ENCODE results near the gene MYO3A.

Gene MYO3A

DNA sequence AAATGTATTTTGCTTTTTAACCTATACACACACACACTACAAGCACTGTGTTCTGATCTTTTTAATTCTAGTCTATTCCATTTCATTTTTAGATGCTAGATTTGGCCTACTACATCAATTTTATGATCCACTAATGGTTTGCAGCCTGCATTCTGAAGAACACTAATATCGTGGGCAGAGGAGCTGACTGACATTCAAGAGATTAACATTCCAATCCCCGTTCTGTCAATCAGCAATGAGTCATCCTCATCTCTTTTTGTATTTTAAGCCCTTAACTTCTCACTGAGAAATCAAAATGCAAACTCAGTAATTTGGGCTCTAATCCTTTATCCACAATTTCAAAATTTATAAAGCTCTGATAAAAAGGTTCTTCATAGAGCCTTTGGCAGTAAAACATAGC, 235.4 kb downstream of the MYO3A start:
- TF ChIP-seq PKNOX1 (IDR thresholded peaks at IDR 0.05) (peak; percentile 48), SUZ12 (IDR thresholded peaks at IDR 0.05) (no peak)
- DNase-seq (ENCODE audit: extremely low spot score), result no peak
- ChIA-PET POLR2A (no interaction called here), CTCF (no interaction called here)

DNA sequence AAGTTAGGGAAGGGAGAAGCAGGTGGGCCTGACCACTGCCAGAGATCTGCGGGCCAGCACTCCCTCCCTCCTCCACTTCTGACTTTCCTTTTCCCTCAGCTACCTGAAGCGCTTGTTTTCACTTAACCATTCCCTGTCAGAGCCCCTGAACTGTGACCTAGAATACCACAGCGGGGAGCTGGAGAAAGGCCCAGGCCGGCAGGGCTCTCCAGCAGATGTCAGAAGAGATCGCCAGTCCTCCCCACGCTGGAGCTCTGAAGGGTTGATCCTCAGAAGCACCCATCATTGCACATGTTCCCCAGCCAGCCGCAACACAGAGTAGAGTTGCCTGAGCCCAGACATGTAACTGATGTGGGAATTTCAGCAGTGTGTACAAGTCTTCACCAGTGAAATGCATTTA, 238.1 kb downstream of the MYO3A start:
- POLR2A ChIA-PET, result no interaction called here
- CTCF ChIA-PET, result interaction anchor here (0.6 kb wide), 1 partner anchor 327 kb away, joined by 3 read pairs; no protein-coding TSS in a partner anchor
- TF ChIP-seq TARDBP (IDR thresholded peaks at IDR 0.05) (no peak), BHLHE40 (IDR thresholded peaks at IDR 0.05; ENCODE audit: borderline replicate concordance) (no peak), NFRKB (IDR thresholded peaks at IDR 0.05) (no peak), SUZ12 (IDR thresholded peaks at IDR 0.05) (no peak), PKNOX1 (IDR thresholded peaks at IDR 0.05) (no peak), ELF4 (IDR thresholded peaks at IDR 0.05) (no peak), CTBP1 (IDR thresholded peaks at IDR 0.05; ENCODE audit: borderline replicate concordance) (no peak), ARNT (IDR thresholded peaks at IDR 0.05) (no peak), HDGF (IDR thresholded peaks at IDR 0.05; ENCODE audit: borderline replicate concordance) (no peak)
- no peak for DNase-seq (ENCODE audit: extremely low spot score)

DNA sequence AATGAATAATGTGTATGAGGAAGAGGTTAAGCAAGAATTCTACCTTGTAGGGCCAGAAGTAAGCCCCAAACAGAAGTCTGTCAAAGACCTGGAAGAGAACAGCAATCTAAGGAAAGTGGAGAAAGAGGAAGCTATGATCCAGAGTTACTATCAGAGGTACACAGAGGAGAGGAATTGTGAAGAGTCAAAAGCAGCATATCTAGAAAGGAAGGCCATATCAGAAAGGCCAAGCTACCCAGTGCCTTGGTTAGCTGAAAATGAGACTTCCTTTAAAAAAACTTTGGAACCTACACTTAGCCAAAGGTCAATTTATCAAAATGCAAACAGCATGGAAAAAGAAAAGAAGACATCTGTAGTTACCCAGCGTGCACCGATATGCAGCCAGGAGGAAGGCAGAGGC, 239.8 kb downstream of the MYO3A start:
- DNase-seq (ENCODE audit: extremely low spot score), result no peak
- POLR2A ChIA-PET, result no interaction called here
- TF ChIP-seq PKNOX1 (IDR thresholded peaks at IDR 0.05), result no peak
- TF ChIP-seq SP1 (IDR thresholded peaks at IDR 0.05), result no peak
- no peak for TF ChIP-seq NFRKB (IDR thresholded peaks at IDR 0.05)
- no peak for TF ChIP-seq L3MBTL2 (conservative IDR thresholded peaks at IDR 0.05)
- no peak for TF ChIP-seq HDGF (IDR thresholded peaks at IDR 0.05; ENCODE audit: borderline replicate concordance)
- no peak for TF ChIP-seq FOXM1 (IDR thresholded peaks at IDR 0.05; ENCODE audit: borderline replicate concordance)
- TF ChIP-seq FOXK2 (IDR thresholded peaks at IDR 0.05), result no peak
- no peak for TF ChIP-seq ELF4 (IDR thresholded peaks at IDR 0.05)
- TF ChIP-seq SUZ12 (IDR thresholded peaks at IDR 0.05), result no peak
- CTCF ChIA-PET, result no interaction called here

- DNase-seq (ENCODE audit: extremely low spot score), result no peak
- ChIA-PET CTCF (no interaction called here), POLR2A (no interaction called here)
- TF ChIP-seq NFRKB (IDR thresholded peaks at IDR 0.05) (no peak), BHLHE40 (IDR thresholded peaks at IDR 0.05; ENCODE audit: borderline replicate concordance) (no peak), FOXM1 (IDR thresholded peaks at IDR 0.05; ENCODE audit: borderline replicate concordance) (no peak), ARNT (IDR thresholded peaks at IDR 0.05) (no peak), HDGF (IDR thresholded peaks at IDR 0.05; ENCODE audit: borderline replicate concordance) (no peak), CTBP1 (IDR thresholded peaks at IDR 0.05; ENCODE audit: borderline replicate concordance) (no peak), PKNOX1 (IDR thresholded peaks at IDR 0.05) (no peak), SUZ12 (IDR thresholded peaks at IDR 0.05) (no peak), LEF1 (IDR thresholded peaks at IDR 0.05; ENCODE audit: borderline replicate concordance) (no peak), FOXK2 (IDR thresholded peaks at IDR 0.05) (no peak), L3MBTL2 (conservative IDR thresholded peaks at IDR 0.05) (no peak), FOXA1 (IDR thresholded peaks at IDR 0.05) (no peak), ELF4 (IDR thresholded peaks at IDR 0.05) (no peak), TARDBP (IDR thresholded peaks at IDR 0.05) (no peak), SP1 (IDR thresholded peaks at IDR 0.05) (no peak), ZNF384 (IDR thresholded peaks at IDR 0.05) (no peak)
Measured at GRCh38 chr10:26177341-26177740, 243.3 kb downstream of the MYO3A start.

DNA sequence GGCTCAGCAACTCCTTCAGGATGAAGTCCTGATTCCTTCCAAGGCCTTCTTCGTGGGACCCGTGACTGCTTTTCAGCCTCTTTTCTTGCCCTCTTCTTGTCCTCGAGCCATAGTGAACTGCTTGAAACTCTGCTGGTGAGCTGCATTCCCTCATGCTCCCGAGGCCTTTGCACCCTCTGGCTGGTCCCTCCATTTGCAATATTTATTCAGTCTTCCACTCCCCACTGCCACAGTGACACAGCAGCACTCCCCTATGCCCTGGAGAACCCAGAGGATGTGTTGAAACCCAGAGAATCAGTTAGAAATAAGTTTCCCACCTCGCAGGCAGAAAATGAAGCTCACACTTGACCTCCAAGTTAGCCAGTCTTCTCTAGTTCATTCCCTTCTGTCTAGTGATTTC, 260.2 kb downstream of the MYO3A start:
- DNase-seq (ENCODE audit: extremely low spot score), result no peak
- ChIA-PET CTCF (no interaction called here), POLR2A (no interaction called here)
- no peak for TF ChIP-seq FOXA1 (IDR thresholded peaks at IDR 0.05)
- TF ChIP-seq TARDBP (IDR thresholded peaks at IDR 0.05), result no peak
- TF ChIP-seq FOXM1 (IDR thresholded peaks at IDR 0.05; ENCODE audit: borderline replicate concordance), result no peak
- TF ChIP-seq ARNT (IDR thresholded peaks at IDR 0.05), result no peak
- no peak for TF ChIP-seq SP1 (IDR thresholded peaks at IDR 0.05)
- TF ChIP-seq ELF4 (IDR thresholded peaks at IDR 0.05), result no peak

- ChIA-PET CTCF (interaction anchor here (0.6 kb wide), 1 partner anchor 322 kb away, joined by 3 read pairs; no protein-coding TSS in a partner anchor), POLR2A (no interaction called here)
- TF ChIP-seq TARDBP (IDR thresholded peaks at IDR 0.05), result no peak
- no peak for TF ChIP-seq ARNT (IDR thresholded peaks at IDR 0.05)
- TF ChIP-seq FOXA1 (IDR thresholded peaks at IDR 0.05), result no peak
- TF ChIP-seq PKNOX1 (IDR thresholded peaks at IDR 0.05), result no peak
- TF ChIP-seq FOXM1 (IDR thresholded peaks at IDR 0.05; ENCODE audit: borderline replicate concordance), result no peak
- no peak for TF ChIP-seq LEF1 (IDR thresholded peaks at IDR 0.05; ENCODE audit: borderline replicate concordance)
- TF ChIP-seq L3MBTL2 (conservative IDR thresholded peaks at IDR 0.05), result no peak
- no peak for TF ChIP-seq BHLHE40 (IDR thresholded peaks at IDR 0.05; ENCODE audit: borderline replicate concordance)
- no peak for TF ChIP-seq CTBP1 (IDR thresholded peaks at IDR 0.05; ENCODE audit: borderline replicate concordance)
- no peak for TF ChIP-seq HDGF (IDR thresholded peaks at IDR 0.05; ENCODE audit: borderline replicate concordance)
- TF ChIP-seq SUZ12 (IDR thresholded peaks at IDR 0.05), result no peak
- TF ChIP-seq FOXK2 (IDR thresholded peaks at IDR 0.05), result no peak
- TF ChIP-seq SP1 (IDR thresholded peaks at IDR 0.05), result no peak
- TF ChIP-seq NFRKB (IDR thresholded peaks at IDR 0.05), result no peak
- TF ChIP-seq ZNF384 (IDR thresholded peaks at IDR 0.05), result no peak
- TF ChIP-seq ELF4 (IDR thresholded peaks at IDR 0.05), result no peak
- DNase-seq (ENCODE audit: extremely low spot score), result no peak
Measured at GRCh38 chr10:26197248-26197647, 263.2 kb downstream of the MYO3A start.
